Measurements from ENCODE around the gene JMJD8.

The JMJD8 gene, protein sequence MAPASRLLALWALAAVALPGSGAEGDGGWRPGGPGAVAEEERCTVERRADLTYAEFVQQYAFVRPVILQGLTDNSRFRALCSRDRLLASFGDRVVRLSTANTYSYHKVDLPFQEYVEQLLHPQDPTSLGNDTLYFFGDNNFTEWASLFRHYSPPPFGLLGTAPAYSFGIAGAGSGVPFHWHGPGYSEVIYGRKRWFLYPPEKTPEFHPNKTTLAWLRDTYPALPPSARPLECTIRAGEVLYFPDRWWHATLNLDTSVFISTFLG

DNA sequence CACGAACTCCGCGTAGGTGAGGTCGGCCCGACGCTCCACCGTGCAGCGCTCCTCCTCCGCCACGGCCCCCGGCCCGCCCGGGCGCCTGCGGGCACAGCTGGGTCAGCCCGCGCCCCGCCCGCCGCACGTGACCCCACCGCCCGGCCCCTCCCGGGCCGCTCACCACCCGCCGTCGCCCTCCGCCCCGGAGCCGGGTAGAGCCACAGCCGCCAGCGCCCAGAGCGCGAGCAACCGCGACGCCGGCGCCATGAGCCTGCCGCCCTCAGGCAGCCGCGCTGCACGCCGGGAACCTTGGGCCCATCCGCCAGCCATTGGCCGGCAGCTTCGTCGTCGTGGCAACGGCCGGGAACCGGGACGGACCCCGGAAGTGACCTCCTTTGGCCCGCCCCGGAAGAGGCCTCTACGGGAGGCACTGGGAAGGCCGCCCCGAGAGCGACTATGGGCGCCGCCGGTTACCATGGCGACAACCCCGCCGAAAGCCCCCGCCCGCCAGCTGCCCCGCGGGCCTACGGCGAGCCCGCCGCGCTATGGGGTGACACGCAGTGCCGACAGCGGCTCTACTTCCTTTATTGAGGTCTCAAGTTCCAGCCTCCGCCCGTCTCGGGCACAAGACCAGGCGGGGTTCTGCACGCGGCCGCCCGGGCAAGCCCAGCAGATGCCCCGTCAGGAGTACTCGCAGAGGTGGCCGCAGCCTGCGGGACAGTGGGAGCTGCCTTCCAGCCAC is at the start of gene JMJD8:
TSS of gene JMJD8 (minus strand) at position 264 of the 724 bp plus-strand sequence. CDS start at position 249, 15 bp downstream.
- peak; percentile 99 for DNase-seq

DNA sequence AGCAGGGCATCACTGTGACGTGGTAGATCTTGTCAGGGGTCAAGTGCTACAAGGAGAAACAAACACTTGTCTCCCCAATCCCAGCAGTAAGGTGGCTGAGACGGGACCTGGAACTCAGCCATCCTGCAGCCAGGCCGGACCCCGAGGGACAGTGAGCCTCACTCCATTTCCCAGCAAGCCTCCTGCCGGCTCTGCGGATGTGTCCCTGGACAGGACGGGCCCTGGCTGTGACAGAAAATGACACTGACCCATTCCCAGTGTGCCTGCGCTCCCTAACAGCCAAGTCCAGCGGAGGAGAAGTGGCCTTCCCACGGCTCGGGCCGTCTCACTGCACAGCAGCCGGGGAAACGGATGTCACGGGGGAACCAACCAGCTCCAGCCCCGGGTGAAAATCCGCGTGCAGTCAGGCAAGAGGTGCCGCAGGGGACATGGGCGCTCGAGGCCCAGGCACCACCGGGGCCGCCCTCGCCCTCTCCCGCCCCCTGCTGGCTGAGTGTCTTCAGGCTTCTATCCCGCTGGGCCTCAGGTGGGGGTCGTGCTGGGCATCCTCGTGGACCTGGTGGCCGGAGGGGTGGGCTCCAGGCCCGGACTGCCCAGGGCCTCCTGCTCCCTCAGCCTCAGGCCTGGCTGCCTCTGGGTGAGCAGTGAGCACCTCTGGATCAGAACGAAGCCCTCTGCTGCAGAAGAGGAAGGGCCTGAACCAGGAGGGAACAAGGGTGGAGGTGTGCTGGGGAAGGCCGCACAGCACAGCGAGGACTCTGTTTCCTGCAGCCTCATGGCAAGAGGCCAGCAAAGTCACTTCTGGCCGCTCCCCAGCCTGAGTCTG is 49.5 kb upstream of the JMJD8 start:
- peak; percentile 56 for DNase-seq

DNA sequence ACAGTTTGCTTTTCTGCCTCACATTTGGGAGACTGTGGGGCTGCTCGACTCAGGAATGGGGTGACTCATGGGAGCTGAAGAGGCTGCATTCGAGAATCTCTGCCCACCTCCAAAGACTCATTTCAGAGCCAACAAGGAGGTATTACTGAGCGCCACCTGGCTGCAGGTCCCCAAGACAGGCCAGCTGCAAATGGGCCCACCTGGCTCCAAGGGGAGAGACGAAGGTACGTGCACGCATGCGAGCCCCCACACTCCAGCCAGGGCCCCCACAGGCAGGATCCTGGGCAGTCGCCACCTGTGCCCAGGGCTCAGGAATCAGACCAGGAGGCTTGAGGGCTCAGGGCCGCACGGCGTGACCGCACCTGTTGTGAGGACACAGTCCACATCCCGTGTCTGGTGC is 48.8 kb upstream of the JMJD8 start:
- DNase-seq = no peak

DNA sequence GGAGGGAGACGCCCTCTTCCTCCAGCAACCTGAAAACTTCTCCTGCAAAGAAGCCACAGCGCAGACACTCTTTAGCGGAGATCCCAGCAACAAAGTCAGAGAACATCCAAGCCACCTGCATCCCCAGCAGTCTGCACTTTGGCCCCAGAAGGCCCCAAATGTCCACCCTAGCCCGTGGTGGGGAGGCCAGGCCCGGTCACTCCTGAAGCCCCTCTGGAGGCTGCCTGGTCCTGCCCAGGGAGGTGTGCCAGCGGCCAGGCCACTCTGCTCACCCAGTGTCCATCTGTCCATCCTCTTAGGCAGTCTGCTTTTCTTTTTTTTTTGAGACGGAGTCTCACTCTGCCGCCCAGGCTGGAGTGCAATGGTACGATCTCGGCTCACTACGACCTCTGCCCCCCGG is 48.2 kb upstream of the JMJD8 start:
- DNase-seq = no peak

DNA sequence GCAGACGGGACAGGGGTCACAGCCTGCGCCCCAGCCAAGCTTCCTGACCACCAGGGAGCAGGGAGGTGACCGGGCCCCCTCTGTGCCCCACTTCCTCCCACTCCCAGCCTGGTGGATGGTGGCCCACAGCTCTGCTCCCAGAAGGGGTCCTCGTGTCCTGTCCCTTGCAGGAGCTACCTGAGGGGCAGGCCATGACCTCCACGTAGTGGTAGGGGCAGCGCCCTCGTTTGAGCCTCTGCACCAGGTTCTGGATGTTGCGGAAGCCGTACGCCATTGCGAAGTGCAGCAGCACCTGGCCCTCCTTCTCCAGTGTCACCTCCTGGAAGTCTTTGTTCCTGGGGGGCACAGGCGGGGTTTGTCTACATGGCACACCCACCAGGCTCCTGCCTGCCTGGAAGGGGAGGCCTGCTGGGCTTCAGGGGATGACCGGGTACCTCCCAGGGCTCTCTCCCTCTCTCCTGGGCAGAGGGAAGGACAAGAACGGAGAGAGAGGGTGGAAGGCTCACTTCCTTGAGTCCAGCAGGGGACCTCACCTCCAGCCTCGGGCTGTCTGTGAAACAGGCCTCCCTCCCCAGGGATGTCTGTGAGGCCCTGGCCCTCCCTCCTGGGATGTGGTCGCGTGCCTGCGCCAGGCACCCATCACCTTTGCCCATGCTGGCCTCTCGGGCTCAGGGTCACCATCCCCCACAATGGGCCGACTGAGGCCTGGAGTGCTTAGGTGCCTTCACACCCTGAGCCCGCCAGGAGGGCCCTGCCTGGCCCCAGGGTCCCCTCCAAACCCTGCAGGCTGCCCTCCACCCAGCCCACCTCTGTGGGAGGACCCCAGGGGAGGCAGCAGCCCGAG is 46.8 kb upstream of the JMJD8 start:
- DNase-seq = no peak

DNA sequence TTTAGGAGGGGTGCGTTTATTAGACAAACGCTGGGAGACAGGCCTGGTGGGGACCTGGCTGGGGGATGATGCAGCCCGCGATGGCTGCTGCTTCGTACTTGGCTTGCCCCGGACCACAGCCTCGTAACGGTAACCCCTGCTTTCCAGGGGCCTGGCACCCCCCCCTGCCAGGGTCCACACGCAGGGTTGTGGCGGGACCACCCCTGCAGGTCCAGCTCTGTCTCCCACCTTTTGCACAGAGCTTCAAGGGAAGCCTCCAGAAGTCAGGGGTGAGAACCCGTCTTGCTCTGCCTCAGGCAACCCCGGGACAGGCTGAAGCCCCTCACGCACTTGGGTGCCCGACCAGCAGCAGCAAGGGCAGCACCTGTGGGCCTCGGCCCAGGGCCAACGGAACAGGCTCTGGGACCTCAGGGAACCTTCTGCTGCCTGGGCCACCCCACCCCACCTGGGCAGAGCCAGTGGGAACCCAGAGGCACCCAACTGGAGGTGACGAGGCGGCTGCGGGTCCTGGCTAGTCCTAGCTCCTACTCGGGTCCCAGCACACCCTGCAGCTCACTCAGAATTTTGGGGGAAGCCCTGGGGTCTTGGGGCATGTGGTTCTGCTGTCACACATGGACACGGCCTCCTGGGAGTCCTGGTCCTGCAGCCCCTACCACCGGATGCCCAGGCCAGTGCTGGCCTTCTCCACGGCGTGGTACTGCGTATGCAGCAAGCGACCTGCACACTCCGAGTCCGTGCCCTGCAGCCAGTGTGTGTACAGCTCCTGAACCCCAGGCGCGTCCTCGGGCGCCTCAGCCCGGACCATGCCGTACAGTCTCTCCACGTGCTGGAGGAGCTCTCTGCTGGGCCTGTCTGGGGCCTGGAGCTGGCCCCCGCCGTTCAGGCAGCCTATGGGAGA is 45.9 kb upstream of the JMJD8 start:
- no peak for DNase-seq

DNA sequence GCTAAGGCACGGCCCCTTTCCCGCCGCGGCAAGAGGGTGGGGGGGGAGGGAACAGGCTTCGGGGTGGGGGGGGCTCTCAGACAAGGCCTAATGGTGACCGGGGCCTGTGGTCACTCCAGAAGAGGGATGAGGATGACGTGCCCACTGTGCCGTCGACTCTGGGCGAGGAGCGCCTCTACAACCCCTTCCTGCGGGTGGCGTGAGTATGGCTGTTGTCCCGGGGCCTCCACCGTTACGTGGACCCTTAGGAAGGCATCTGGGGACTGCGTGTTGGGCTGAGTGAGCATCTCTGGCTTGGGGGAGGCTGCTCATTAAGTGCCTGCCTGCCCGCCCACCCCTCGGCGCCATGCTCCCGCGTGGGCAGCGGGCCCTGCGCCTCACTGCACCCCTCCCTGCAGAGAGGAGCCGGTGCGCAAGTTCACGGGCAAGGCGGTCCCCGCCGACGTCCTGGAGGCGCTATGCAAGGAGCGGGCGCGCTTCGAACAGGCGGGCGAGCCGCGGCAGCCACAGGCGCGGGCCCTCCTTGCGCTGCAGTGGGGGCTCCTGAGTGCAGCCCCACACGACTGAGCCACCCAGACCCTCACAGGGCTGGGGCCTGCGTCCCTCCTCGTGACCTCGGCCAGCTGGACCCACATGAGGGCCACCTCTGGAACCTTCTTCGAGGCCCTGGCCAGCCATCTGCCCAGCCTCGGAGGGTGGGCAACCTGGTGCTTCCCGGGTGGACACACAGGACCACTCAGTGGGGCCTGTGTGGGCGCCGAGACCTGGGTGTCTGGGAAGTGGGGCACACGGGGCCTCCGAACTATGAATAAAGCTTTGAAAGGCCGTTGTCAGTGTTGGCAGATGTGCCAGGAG is 45.0 kb upstream of the JMJD8 start:
- DNase-seq = no peak

DNA sequence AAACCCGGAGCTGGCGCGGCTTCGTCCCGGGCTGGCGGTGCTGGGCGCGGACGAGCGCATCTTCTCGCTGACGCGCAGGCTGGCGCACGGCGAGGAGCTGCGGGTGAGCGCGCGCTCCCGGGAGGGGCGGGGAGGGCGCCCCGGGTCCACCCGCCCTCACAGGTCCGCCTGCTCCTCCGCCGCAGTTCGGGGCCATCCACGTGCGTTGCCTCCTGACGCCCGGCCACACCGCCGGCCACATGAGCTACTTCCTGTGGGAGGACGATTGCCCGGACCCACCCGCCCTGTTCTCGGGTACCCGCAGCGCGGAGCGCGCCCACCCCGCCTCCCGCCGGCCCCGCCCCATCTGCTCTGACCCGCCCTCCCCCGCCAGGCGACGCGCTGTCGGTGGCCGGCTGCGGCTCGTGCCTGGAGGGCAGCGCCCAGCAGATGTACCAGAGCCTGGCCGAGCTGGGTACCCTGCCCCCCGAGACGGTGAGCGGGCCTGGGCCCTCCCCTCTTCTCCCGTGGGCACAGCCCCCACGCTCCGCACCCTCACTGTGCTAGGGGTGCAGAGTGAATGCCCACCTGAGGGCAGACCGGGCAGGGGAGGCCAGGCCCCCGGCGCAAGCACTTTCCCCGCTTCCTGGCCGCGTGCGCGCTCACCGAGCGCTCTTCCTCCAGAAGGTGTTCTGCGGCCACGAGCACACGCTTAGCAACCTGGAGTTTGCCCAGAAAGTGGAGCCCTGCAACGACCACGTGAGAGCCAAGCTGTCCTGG is 44.2 kb upstream of the JMJD8 start:
- DNase-seq = peak; percentile 56

DNA sequence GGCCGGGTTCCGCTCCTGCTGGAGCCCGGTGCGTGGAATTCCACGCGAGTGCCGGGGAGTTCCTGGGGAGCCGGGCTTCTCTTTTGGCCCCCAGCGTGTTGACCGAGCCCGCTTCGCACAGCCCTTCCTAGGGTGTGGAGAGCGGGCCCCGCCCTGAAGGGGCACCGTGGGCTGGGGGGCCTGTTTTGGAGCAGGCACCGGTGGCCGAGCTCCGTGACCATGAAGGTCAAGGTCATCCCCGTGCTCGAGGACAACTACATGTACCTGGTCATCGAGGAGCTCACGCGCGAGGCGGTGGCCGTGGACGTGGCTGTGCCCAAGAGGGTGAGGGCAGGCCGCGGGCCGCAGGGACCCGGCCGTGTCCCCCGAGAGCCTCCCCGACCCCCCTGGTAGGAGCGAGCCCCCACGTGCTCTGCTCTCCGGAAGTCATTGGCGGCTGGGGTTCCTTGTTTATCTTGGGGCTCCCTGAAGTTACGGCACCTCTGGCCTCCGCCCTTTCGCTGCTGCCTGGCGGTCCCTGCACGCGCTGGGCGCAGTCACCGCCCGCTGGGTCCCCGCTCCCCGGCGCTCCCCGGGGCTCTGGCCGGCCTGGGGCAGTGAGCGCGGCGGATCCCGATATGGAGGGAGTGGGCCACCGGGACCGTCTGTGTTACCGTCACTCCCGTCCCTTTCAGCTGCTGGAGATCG is 43.3 kb upstream of the JMJD8 start:
- no peak for DNase-seq

DNA sequence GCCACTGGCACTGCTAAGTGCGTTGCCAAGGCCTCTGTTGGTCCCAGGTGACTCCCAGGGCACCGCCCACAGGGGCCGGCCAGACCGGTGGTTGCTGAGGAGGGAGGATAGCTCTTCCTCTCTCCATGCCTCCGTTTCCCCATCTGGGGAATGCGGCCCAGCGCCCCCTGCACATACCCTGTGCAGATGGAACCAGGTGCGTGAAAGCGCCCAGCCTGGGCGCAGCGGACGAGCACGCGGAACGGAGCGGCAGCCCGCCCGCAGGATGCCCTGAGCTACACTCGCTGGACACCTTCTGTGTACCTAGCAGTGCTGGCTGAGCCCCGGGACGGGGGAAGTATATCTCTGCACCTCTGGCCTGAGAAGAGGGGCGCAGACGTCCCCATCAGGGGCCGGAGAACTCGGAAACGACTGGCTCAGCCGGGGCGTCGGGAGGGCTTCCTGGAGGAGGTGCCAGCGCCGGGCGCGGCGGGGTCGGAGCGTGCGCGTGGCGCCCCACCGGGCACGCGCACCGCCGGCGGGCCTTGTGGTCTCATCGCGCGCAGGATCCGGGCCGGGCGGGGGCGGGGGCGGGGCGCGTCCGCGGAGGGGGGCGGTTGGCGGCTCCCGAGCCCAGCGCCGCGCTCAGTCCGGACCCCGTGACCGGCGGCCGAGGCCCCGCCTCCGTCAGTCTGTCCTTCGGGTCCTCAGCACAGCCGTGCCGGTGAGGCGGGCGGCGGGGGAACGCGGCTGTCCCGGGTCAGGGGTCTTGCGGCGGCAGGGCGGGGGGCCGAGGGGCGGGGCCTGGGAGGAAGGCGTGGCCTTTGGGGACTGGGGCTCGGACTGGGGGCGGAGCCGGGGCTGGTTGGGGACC is 42.5 kb upstream of the JMJD8 start, which contains the start of the genes CCDC78 and HAGHL:
TSS of gene CCDC78 (minus strand) at position 6 of the 853 bp plus-strand sequence. CDS start 76 bp downstream, outside the sequence.
TSS of gene HAGHL (plus strand) at position 669 of the 853 bp plus-strand sequence. CDS start 404 bp downstream, outside the sequence.
- DNase-seq = peak; percentile 63

DNA sequence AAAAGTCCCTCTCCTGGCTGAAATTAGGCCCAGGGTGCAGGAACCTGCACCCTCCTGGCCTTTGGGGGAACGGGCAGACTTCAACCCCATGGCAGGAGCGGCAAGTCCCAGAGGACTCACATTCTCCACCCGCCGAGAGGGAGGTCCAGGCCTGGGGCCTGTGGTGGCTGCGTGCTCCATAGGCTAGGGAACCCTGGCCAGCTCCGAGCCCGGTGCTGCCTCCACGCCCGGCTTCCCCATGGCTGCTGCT is 42.0 kb upstream of the JMJD8 start:
- no peak for DNase-seq

DNA sequence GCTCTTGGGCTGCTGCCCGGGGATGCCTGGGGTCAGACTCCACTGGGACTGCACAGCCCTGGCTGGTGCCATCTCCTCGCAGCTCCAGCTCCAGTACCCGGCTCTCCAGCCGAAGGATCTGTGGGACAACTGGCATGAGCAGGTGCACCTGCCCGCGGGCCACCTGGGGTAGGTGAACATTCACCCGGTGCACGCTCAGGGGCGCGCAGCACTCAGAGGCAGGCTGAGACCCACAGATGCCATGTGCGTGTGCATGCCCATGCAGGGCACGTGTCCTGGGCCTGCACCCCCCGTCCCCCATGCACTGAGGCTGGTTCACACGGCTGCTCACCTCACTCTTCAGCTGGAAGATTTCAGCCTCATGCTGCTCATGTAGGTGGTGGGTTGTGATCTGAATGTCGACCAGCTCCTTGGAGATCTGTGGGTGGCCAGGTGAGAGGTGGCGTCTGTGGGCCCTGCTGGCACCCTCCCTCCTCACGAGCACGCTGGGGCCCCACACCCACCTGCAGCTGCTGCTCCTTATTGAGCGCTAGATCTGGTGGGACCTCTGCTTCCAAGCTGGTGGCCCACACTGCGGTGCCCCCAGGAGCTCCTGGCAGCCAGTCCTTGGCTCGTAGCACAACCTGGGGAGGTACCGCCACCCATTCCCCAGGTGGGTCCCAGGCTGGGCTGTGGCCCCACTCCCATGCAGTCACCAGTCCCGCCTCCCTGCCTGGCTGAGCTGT is 41.5 kb upstream of the JMJD8 start:
- DNase-seq = no peak

DNA sequence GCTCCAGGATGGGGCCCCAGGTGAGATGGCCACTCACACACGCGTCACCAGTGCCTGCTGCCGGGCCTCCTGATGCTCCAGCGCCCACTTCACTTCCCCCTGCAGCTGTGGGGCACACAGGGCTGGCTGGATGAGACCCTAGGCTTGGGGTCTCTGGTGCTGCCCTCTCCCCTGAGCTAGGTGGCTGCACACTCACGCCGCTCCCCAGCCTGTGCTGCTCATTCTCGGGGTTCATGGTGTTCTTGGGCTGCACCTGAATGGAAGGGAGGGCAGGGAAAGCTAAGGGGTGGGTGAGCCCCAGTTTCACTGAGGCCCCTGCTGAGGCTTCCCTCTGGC is 40.9 kb upstream of the JMJD8 start:
- DNase-seq = no peak

DNA sequence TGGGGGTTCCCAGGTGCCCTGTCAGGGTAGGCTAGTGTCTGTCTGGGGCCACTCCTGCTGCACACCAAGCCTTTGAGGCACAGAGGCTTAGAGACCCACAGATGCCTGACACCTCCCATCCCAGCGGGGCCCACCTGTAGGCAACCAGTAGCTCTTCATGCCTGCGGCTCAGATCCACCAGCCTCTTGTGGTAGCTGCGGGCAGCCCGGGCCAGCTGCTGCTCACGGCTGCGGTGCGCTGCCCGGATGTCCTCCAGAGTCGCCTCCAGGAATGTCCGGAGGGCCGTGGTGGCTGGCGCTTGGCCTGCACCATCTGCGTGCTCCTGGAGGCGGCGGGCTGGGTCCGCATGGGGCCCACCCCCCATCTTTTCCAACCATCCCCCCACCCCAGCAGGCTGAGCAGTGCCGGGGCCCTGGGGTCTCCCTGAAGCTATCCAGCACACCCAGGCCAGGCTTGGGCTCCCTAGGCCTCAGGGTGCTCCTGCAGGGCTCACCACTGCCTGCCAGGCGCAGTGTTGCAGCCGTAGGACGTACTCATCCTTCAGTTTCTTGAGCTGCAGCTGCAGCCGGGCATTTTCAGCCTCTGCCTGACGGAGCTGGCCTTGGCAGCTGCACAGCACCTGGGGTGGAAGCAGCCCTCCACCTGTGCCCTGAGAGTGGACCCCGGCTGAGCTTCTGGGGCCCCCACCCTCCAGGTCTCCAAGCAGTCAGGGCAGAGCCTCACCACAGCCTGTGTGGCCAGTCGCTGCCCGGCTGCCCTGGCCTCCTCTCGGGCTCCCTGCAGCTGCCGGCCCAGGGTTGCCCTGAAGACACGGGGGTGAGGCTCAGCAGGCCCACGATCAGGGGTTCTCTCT is 40.3 kb upstream of the JMJD8 start:
- DNase-seq = no peak

DNA sequence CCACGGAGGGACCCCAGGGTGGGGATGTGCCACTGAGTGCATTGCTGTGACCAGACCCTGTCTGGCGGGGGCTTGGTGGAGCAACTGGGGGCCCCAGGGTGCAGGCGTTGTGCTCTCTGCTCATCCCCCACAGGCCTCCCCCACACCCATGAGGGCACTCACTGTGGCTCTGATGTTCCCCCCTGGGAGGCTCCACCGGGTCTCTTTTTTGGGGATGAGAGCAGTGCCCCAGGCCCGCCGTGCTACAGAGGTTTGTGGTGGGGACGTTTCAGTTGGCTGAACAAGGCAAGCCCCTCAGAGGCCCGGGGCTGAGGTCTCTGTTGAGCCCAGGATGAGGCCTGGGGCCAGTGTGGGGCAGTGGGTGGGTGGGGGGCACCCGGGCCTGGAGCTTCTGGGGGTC is 39.6 kb upstream of the JMJD8 start:
- DNase-seq = no peak

DNA sequence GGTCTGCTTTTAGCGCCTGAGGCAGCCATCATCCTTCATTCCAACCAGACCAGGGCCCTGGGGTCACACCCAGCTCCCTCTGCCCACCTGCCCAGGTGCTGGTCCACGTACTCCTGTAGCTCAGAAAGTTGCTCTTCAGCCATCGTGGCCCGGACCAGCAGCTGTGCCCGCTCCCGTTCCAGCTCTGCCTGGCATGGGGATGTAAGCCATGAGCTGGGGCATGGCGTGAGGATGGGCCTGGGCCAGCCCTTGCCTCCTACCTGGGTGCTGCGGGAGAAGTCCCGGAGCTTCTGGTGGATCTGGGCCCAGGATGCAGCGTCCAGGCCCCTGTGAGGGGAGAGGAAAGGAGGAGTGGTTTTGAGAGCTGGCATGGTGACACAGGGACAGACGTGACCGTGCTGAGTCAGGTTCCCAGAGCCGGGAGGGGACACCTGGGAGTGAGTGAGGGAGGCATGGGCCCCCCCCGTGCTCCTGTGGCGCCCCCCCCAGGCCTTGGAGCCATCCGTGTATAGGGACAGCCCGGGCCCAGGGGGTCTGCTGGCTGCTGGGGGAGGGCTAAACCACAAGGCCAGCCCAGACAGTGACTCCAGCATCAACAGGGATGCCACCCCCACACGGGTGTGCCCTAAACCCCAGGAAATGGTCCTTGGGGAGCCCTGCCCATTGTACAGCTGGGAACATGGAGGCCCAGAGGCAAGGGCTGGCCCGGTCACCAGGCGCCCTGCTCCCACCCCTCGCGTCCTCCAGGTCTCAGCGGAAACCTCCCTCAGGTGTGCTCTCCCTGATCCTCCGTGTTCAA is 38.9 kb upstream of the JMJD8 start:
- no peak for DNase-seq

Measured in stimulated activated CD4-positive, alpha-beta T cell treated with anti-CD3 and anti-CD28 coated beads, Interleukin-4, amount 100 ng/mL, for 1 hour (primary cell).